ENCODE measurements around the gene REV1.

The REV1 gene

DNA sequence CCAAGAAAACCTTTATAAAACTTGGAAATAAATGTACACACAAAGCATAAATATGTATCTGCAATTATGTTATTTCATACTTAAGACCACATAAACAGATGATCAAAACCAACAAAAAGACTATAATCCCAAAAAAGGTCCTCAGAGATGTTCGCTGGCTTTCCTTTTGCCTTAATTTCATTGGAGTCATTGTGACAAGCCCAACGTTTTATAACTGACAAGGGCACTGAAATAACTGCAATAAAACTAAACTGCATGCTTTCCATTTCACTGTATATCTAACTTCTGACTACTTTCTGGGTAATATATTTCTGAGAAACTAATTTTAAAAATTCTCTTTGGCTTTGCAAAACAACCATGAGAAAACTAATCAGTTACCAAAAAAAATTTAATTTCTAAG, 56.5 kb downstream of the REV1 start:
- no peak overlapping the region for H3K4me3 ChIP-seq (replicated peaks; ENCODE audit: low read depth, low read length)
- DNase-seq (ENCODE audit: extremely low read depth, low read depth): no peak
- TF ChIP-seq CTCF (IDR thresholded peaks at IDR 0.05; ENCODE audit: low read depth, low read length, missing control alignments): no peak

GRCh38 chr2:99431587-99432275, 58.1 kb downstream of the REV1 start:
- no peak overlapping the region for H3K4me3 ChIP-seq (replicated peaks; ENCODE audit: low read depth, low read length)
- no peak for TF ChIP-seq CTCF (IDR thresholded peaks at IDR 0.05; ENCODE audit: low read depth, low read length, missing control alignments)
- no peak for DNase-seq (ENCODE audit: extremely low read depth, low read depth)

GRCh38 chr2:99430614-99431291, 59.1 kb downstream of the REV1 start:
- TF ChIP-seq CTCF (IDR thresholded peaks at IDR 0.05; ENCODE audit: low read depth, low read length, missing control alignments): no peak
- no peak for DNase-seq (ENCODE audit: extremely low read depth, low read depth)

DNA sequence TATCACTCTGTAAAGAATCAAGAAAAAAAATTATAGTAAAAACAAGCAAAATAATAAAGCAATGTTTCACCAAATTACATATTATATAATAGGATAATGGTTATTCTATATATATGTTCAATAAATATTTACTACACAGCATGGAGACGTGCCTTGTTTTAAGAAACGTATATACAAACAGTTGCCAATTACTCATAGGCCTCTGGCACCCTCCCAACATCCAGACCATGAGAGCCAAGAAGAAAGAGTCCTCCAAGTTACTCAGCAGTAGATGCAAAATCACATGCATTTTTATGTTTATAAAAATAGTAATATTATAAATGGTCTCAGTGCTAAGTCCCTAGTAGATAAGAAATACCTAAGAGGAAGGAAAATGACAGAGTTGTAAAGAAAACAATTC, 64.8 kb downstream of the REV1 start:
- H3K4me3 ChIP-seq (replicated peaks; ENCODE audit: low read depth, low read length): no peak overlapping the region
- no peak for TF ChIP-seq CTCF (IDR thresholded peaks at IDR 0.05; ENCODE audit: low read depth, low read length, missing control alignments)
- peak; percentile 55 for DNase-seq (ENCODE audit: extremely low read depth, low read depth)

More at GRCh38 chr2:99430614-99431291, 59.1 kb downstream of the REV1 start:
- H3K4me3 ChIP-seq (replicated peaks; ENCODE audit: low read depth, low read length): no peak overlapping the region

DNA sequence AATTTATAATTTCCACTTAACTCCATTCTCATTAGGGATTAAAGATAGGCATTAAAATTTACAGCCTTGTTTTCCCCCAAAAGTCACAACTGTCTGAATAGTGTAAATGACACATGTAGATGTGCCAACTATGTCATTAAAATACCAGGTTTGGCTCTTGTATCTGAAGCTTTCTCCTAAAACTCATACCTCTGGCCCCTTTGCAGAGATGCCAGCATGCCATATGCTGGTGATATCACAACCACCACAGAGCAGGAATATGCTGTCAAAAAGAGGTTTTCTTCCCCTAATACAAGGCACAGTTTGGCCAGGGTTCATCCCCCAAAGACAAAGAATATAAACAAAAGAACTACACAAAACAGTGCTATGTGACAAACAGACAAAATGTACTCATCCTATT, 65.4 kb downstream of the REV1 start:
- DNase-seq (ENCODE audit: extremely low read depth, low read depth): no peak
- H3K4me3 ChIP-seq (replicated peaks; ENCODE audit: low read depth, low read length): no peak overlapping the region
- TF ChIP-seq CTCF (IDR thresholded peaks at IDR 0.05; ENCODE audit: low read depth, low read length, missing control alignments): no peak

GRCh38 chr2:99422599-99422998, 67.2 kb downstream of the REV1 start:
- TF ChIP-seq CTCF (IDR thresholded peaks at IDR 0.05; ENCODE audit: low read depth, low read length, missing control alignments): no peak
- H3K4me3 ChIP-seq (replicated peaks; ENCODE audit: low read depth, low read length): no peak overlapping the region
- DNase-seq (ENCODE audit: extremely low read depth, low read depth): no peak

Data from HFF-Myc (cell line).